Uterus (tissue), 4 donors: ENCODE measurements around the gene EEFSEC. TPM values are rescaled to one million over a fixed set of nuclear protein-coding genes. Genes with fewer than 3 reads are reported as not detected.

ENCODE experiments used
- DNase-seq, 2 donors: peaks; one replicate each; pipeline ENCODE4 v3.0.0-alpha.2; 2019 to 2020
- H3K27ac ChIP-seq, 2 donors: fragments of 200-600 bp; sonication (generic); 1 replicate in 1 of 2; 2 replicates in 1 of 2; pipeline ENCODE4 v1.5.1; 2016 to 2018
- H3K27me3 ChIP-seq, 2 donors: fragments of 200-600 bp; sonication (generic); one replicate each; pipeline ENCODE4 v1.5.1; 2018 to 2019; ENCODE audit warnings: control low read depth in 1 of 2
- H3K36me3 ChIP-seq, 2 donors: fragments of 200-600 bp; sonication (generic); one replicate each; pipeline ENCODE4 v1.5.1; 2019; ENCODE audit warnings: control low read depth in 1 of 2
- H3K4me1 ChIP-seq, 2 donors: fragments of 200-600 bp; sonication (generic); one replicate each; pipeline ENCODE4 v1.5.1; 2018 to 2019; ENCODE audit warnings: control low read depth in 1 of 2
- H3K4me3 ChIP-seq, 2 donors: fragments of 200-600 bp; sonication (generic); 1 replicate in 1 of 2; 2 replicates in 1 of 2; pipeline ENCODE4 v1.5.1; 2018 to 2019; ENCODE audit warnings: mild to moderate bottlenecking in 1 of 2
- H3K9me3 ChIP-seq, 2 donors: fragments of 200-600 bp; sonication (generic); one replicate each; pipeline ENCODE4 v1.5.1; 2019; ENCODE audit warnings: control low read depth in 1 of 2
- CTCF ChIP-seq, 4 experiments: fragments of 200-600 bp in 2 of 4; fragments of 450-650 bp in 2 of 4; sonication (generic) in 2 of 4; IDR thresholded peaks; one replicate each; pipeline ENCODE4 v1.5.1; 2016 to 2019; ENCODE audit warnings: antibody characterized with exemption in 4 of 4, mild to moderate bottlenecking in 2 of 4, moderate library complexity in 1 of 4
- POLR2A ChIP-seq, 2 donors: fragments of 450-650 bp; IDR thresholded peaks; one replicate each; pipeline ENCODE4 v1.6.1; 2016; ENCODE audit warnings: antibody characterized with exemption in 2 of 2, mild to moderate bottlenecking in 1 of 2, moderate library complexity in 1 of 2
- intact Hi-C: fragments of 100-400 bp; cut with DNase I; formaldehyde crosslinking; loops from one replicate; pipeline ENCODE4 v1.15.1; 2023; ENCODE audit warnings: low total_unique reads
- total RNA-seq, 4 donors: library from RNA; depleted of rRNA in 3 of 4; stranded (reverse); fragments of >200 nt in 3 of 4; gene quantifications; one replicate each; pipeline versions ENCODE4 v1.1.0 to v1.2.4, GENCODE V29; 2014 to 2023
- donor health status: DM: yes; HTN: yes; CAD: no.

Gene EEFSEC
- total RNA-seq, 4 donors from 2014 or later: 2.9 to 20.0 (median 12.5) TPM

- DNase-seq: peak; percentile 43 to 57
- intact Hi-C loops: loop anchor here (5.0 to 10.0 kb wide), 2 partner anchors 158 to 181 kb away; no protein-coding TSS in a partner anchor
- Histone ChIP-seq H3K9me3 (no peaks in the 10 kb centered on the region), H3K27me3 (no peaks in the 10 kb centered on the region), H3K4me3 (peak overlapping the region in 1 of 2 donors; percentile 14), H3K36me3 (no peaks in the 10 kb centered on the region), H3K4me1 (peaks cover 4 to 7% of the 10 kb centered on the region in 2 donors), H3K27ac (no peak overlapping the region)
- TF ChIP-seq CTCF (IDR thresholded peaks at IDR 0.05) (peak; percentile 59 to 99 (median 99)), POLR2A (IDR thresholded peaks at IDR 0.05) (no peak)
Measured at GRCh38 chr3:128426128-128426921, 273.0 kb downstream of the EEFSEC start.

GRCh38 chr3:128427175-128427857 is 274.0 kb downstream of the EEFSEC start:
- Histone ChIP-seq H3K4me3 (no peak overlapping the region), H3K27me3 (no peaks in the 10 kb centered on the region), H3K9me3 (no peaks in the 10 kb centered on the region), H3K4me1 (peaks cover 4 to 7% of the 10 kb centered on the region in 2 donors), H3K27ac (no peak overlapping the region), H3K36me3 (no peaks in the 10 kb centered on the region)
- DNase-seq: no peak
- TF ChIP-seq POLR2A (IDR thresholded peaks at IDR 0.05) (no peak), CTCF (IDR thresholded peaks at IDR 0.05) (no peak)
- intact Hi-C loops: loop anchor here (5.0 to 10.0 kb wide), 2 partner anchors 157 to 180 kb away; no protein-coding TSS in a partner anchor

- no peaks in the 10 kb centered on the region for H3K9me3 ChIP-seq
Measured at GRCh38 chr3:128427872-128428822, 274.9 kb downstream of the EEFSEC start.

GRCh38 chr3:128429275-128429674 is 276.0 kb downstream of the EEFSEC start:
- H3K9me3 ChIP-seq: no peaks in the 10 kb centered on the region
- intact Hi-C loops: loop anchor here (5.0 to 10.0 kb wide), 2 partner anchors 156 to 178 kb away; no protein-coding TSS in a partner anchor
- no peak for DNase-seq
- peaks cover 4 to 15% of the 10 kb centered on the region in 2 donors for H3K4me1 ChIP-seq
- no peak overlapping the region for H3K4me3 ChIP-seq
- H3K36me3 ChIP-seq: no peaks in the 10 kb centered on the region
- TF ChIP-seq CTCF (IDR thresholded peaks at IDR 0.05): no peak
- TF ChIP-seq POLR2A (IDR thresholded peaks at IDR 0.05): no peak
- no peak overlapping the region for H3K27ac ChIP-seq
- H3K27me3 ChIP-seq: no peaks in the 10 kb centered on the region

More at GRCh38 chr3:128427872-128428822, 274.9 kb downstream of the EEFSEC start:
- H3K36me3 ChIP-seq: no peaks in the 10 kb centered on the region
- peaks cover 4 to 15% of the 10 kb centered on the region in 2 donors for H3K4me1 ChIP-seq
- H3K27ac ChIP-seq: no peak overlapping the region
- no peak for DNase-seq
- intact Hi-C loops: loop anchor here (5.0 to 10.0 kb wide), 2 partner anchors 157 to 179 kb away; no protein-coding TSS in a partner anchor
- no peak overlapping the region for H3K4me3 ChIP-seq
- TF ChIP-seq POLR2A (IDR thresholded peaks at IDR 0.05) (no peak), CTCF (IDR thresholded peaks at IDR 0.05) (no peak)
- H3K27me3 ChIP-seq: no peaks in the 10 kb centered on the region
